GM21447 (cell line): Measurements from ENCODE around the gene PRKCB.
"Not testable (repeated sequence)": the region's sequence is repeated elsewhere in the genome, so short reads cannot be mapped to it uniquely, and the experiment has no call there.

ENCODE experiments used
- ATAC-seq: cut with Tn5 transposase; IDR thresholded peaks from one replicate; pipeline ENCODE4 v1.9.1; 2021; ENCODE audit not compliant: unreplicated experiment

The PRKCB gene

GRCh38 chr16:24208710-24209109 lies 372.9 kb downstream of the PRKCB start:
- no peak for ATAC-seq

- ATAC-seq: no peak
These were observed 379.2 kb downstream of the PRKCB start for GRCh38 chr16:24214992-24215391.

- ATAC-seq: no peak
These were observed 381.2 kb downstream of the PRKCB start for GRCh38 chr16:24216961-24217360.

GRCh38 chr16:24217461-24217860 lies 381.7 kb downstream of the PRKCB start:
- no peak for ATAC-seq

- no peak for ATAC-seq
These were observed 382.5 kb downstream of the PRKCB start for GRCh38 chr16:24218299-24218698.

- ATAC-seq: no peak
These were observed 385.4 kb downstream of the PRKCB start for GRCh38 chr16:24221219-24221618.

GRCh38 chr16:24228514-24228913 lies 392.7 kb downstream of the PRKCB start:
- ATAC-seq: no peak

GRCh38 chr16:24232936-24233335 lies 397.2 kb downstream of the PRKCB start:
- no peak for ATAC-seq

- ATAC-seq: no peak
These were observed 399.0 kb downstream of the PRKCB start for GRCh38 chr16:24234737-24235136.

GRCh38 chr16:24235806-24236205 lies 400.0 kb downstream of the PRKCB start:
- no peak for ATAC-seq

GRCh38 chr16:24238846-24239245 lies 403.1 kb downstream of the PRKCB start:
- not testable (repeated sequence) for ATAC-seq

GRCh38 chr16:24246911-24247607 lies 411.3 kb downstream of the PRKCB start:
- no peak for ATAC-seq

- ATAC-seq: no peak
These were observed 417.4 kb downstream of the PRKCB start for GRCh38 chr16:24253192-24253591.

GRCh38 chr16:24255456-24256371 lies 419.9 kb downstream of the PRKCB start, which contains the start of gene CACNG3:
TSS of gene CACNG3 (plus strand) at chr16:24256335. CDS start at chr16:24256755, 420 bp downstream.
- no peak for ATAC-seq

- no peak for ATAC-seq
These were observed 422.2 kb downstream of the PRKCB start for GRCh38 chr16:24257958-24258357.

- no peak for ATAC-seq
These were observed 423.0 kb downstream of the PRKCB start for GRCh38 chr16:24258791-24259190.

GRCh38 chr16:24262816-24263215 lies 427.0 kb downstream of the PRKCB start:
- no peak for ATAC-seq
